Activated gamma-delta T cell (primary cell): ENCODE data around the gene BCHE.

Source experiments
- DNase-seq: peaks from one replicate; lab custom pipeline; 2025; lab: John Stamatoyannopoulos, UW
- total RNA-seq, 2 donors: gene quantifications; one replicate each; lab custom pipeline; 2026; lab: John Stamatoyannopoulos, UW

Gene BCHE
- total RNA-seq, result 0 to 0.15 reads per million in 2 donors

DNA sequence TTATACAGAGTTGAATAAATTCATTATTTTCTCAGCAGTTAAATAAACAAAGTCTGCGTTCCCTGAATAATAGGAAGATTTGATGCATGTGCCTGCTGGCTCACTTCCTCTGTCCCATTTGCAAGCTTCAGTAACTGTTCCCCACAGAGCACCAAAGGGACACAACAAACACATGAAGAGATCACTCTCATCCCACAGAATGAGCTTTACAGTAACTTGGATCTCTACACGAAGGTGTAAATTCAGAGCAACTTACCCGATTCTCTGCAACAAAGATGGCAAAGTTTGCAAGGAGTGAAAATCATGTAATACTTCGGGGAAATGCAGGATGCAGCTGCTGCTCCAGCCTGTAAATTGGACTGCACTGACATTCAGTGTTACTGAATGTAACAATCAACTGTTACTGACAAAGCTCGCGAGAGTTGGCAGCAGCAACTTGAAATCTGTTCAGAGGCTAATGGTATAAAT lies at the start of gene BCHE:
BCHE (minus strand) TSS at position 366 of the 468 bp plus-strand sequence. CDS start 6,390 bp downstream, outside the sequence.
- no peak for DNase-seq

DNA sequence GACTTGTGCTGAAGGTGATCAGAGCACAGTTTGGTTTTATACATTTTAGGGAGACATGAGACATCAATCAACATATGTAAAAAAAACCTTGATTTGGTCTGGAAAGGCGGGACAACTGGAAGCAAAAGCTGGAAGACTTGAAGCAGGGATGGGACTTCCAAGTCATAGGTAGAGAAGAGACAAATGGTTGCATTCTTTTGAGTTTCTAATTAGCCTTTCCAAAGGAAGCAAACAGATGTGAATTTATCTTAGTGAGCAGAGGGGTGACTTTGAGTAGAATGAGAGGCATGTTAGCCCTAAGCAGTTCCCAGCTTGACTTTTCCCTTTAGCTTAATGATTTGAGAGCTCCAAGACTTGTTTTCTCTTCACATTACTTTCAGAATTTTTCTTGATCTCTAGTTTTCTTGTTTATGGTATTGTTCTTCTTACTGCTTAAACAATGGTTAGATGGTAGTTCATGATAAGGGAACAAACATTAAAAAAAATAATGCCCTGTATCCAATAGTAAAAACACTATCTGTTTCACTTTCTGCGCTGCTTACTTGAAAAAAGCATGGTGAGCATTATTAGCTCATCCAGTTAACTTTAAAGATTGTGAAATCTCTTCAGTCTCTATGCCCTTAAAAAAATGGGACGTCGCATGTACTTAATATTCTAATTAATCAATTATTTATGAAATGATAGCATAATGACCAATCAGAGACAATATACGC lies 48.5 kb upstream of the BCHE start:
- DNase-seq, result no peak

DNA sequence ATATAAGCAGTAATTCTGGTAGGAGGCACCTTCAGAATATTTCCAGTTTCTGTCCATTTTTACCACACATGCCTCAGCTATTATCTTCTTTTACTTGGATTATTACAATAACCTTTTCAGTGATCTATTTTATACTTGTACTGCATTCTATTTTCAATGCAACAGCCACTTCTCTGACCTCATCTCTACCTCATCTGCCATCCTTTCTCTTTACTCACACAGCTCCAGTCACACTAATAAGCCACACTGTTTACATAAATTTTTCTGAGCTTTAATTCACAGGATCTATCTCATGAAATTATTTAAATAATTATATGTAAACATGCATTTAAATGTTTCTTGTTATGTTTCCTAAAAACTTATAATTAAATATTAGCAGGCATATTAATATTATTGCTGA lies 47.3 kb upstream of the BCHE start:
- no peak for DNase-seq

DNA sequence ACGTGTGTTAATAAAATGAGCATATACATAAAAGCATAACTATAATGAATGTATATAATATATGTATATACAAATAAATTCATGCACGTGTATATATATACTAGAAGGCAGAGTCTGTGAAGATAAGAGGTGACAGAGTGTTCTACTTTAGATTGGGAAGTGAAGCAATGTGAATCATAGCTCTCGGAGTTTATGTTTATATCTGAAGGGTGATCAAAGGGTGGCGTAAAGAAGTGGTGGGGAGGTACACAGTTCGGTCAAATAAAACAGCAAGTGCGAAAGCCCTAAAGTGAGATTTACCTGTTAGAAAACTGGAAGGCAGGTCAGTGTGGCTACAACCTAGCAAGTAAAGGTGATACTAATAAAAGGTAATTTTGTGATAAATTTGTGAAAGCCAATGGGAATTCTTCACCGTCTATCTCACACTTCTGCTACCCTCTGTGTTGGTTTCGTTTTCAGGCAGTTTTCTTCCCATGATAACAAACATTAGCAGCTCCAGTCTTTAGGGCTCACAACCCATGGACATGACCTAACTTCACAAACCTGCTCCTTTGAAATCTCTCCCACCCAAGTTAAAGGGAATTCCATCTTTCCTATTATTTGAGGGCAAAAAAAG lies 46.7 kb upstream of the BCHE start:
- DNase-seq, result no peak

DNA sequence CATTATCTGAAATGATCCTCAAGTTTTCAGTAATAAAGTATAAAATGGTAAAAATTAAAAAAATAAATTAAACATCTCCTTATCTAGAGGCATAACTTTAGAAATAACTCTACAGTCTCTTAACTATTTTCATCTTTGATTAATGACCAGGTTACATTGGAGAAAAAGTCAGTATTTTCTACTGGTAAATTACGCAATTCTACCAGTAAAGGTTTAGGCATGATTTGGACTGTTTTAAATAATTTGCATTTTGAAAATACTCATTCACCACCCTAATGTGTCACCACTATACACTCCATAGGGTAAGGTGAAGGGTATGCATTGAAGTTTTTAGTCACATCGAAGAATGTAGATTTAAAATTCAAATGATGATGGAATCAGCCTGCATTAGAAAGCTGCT lies 45.9 kb upstream of the BCHE start:
- DNase-seq, result no peak

DNA sequence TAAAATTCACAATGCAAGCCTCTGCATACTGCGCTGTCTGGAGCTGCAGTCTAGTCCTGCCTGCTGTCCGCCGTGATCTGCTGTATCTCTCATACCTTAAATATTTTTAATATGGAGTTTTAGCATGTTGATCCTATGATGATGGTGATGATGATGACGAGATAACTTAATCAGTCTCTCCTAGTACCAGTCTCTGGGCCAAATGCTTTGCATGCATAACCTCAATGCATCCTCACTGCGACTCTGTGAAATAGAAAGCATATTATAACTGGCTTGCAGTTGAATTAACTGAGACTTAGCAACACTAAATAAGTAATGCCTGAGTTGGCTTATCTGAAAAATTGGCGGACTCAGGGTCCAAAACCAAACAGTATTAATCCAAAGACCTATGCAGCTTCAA lies 38.4 kb upstream of the BCHE start:
- no peak for DNase-seq

DNA sequence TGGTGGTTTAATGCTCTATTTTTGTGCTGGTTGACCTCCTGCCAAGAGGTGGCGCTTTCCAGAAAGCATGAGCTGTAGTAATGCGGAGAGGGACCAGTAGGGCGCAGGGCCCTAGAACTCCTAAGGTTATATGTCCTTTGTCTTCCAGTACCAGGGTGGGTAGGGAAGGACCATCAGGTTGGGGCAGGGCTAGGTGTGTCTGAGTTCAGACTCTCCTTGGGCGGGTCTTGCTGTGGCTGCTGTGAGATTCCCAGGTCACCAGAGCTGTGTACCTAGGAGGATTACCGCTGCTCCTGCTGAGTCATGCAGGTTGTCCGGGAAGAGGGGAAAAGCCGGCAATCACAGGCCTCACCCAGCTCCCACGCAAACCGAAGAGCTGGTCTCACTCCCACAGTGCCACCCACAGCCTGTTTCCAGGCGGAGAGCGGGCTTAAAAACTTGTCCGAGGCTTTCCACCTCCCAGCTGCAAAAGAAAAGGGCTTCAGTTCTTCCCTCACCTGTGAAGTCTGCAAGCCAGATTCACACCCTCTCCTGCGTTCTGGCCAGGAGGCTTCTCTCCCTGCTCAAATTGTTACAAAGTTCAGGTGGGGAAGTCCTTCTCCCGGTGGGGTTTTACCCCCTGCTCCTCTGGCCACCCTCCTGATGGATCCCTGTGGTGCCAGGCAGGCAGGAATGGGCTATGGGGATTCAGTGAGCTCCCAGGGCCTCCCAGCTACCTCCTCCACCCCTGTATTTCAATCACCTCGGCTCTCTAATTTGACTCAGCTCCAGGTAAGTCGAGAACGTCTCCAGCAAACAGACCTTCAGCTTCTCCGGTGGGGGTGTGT lies 37.7 kb upstream of the BCHE start:
- no peak for DNase-seq

DNA sequence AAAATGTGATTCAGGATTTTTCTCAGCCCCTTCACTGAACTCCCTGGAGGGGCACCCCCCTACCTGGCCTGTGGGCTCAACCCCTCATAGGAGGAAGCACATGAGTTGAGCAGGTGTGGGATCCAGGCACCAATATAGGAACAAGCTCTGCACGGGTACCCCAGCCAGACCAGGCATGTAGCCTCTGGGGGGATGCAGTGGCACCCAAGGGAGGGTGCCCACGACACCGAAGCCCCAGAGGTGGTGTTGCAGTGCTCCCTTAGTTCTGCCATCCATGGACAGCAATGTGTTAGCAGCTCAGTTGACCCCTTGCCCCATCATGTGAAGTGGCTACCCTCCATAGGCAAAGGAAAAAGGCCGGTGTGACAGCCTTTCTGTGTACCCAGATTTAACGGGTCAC lies 30.9 kb upstream of the BCHE start:
- DNase-seq, result no peak

DNA sequence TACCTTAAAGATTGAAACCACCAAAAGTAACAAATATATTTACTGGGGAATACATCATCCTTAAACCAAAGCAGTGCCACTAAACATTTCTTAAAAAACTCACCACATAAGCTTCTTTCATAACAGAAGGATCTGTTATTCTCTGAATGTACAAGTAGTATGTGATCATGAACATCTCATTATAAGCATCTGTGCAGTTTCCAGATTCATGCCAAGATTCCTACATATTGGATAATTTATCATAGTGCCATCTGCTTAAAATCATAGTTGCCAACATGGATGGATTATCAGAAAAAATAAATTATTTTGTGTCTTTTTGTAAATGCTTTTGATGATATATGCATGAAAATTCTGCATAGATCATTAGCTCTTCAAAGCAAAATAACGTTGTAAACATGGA lies 21.8 kb upstream of the BCHE start:
- DNase-seq, result no peak

DNA sequence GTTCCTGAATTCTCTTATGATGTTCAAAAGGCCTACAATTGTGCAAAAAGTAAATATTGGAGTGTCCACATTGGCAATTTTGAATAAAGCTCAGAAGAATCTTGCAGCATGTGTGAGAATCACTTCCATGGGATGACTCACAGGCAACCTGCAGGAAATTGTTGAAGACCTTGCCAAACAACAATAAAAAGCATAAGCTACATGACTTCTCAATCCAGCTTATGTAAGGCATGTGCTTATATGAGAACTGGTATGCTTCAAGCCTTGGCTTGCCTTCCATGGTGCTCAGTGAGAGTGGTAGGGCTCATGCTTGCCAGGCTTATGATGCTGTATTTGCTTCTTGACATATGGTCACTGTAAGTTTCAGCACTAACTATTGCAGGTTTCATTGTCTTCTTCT lies 18.4 kb upstream of the BCHE start:
- DNase-seq, result no peak

DNA sequence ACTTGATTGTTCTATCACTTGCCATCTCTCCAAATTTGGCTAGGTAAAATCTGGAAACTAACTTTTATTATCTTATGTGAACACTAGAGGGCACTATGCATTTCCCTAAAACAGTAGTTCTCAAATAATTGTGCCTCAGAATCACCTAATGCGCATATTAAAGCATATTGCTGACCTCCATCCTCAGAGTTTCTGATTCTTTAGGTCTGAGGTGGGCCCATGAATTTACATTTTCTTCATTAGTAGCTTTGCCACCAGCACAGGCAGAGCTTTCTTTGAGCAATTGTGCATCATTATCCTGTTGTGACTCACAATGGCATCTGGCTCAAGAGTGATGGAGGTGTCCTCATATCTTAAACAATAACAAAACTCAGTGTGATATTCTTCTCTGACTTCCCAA lies 17.5 kb upstream of the BCHE start:
- DNase-seq, result no peak

DNA sequence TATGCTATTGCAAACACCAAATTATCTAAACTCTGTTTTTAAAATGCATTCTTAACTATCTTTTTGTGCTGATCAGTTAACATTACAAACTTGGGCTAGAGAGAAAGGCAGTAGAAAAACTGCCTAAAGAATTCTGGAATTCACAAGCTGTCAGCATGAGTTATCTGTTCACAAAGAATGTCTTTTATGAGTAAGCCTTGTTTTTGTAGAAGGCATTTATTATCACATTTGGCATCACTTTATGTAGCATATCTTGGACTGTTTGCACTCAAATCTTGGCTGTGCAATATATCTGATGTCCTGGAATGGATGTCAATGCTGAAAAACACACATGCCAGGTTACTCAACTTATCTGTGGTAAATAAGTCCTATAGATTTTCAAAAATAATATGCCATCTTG lies 15.5 kb upstream of the BCHE start:
- no peak for DNase-seq

DNA sequence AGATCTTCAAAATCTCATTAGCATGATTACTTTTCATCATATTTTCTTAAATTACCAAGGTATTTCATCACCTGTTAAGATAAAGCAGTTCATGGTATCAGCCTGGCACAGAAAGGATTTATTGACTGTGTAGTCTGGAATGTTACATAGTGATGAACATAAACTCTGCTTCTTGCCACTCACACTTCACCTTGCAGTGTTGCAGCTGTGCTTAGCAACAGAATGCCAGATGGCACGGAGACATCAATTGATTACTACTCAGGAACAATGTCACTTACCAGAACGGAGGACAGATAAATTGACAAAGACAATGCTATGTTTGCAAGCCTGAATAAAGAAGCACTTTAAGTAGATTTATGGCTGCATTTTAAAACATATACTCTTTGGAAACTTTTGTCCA lies 15.0 kb upstream of the BCHE start:
- DNase-seq, result no peak

DNA sequence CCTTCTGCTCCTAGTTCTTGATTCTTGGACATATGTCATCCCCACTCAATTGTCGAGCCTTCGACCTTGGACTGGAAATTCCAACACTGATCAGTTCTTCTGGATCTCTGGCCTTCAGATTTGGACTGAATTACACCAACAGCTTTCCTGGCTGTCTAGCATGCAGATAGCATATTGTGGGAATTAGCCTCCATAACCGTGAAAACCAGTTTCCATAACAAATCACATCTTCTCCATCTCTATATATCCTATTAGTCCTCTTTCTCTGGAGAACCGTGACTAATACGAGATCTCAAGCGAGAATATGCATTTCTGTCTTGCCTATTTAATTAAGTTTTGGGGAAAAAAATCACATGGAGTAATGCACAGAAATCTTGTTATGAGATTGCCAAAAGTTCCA lies 8.8 kb upstream of the BCHE start:
- DNase-seq, result no peak

DNA sequence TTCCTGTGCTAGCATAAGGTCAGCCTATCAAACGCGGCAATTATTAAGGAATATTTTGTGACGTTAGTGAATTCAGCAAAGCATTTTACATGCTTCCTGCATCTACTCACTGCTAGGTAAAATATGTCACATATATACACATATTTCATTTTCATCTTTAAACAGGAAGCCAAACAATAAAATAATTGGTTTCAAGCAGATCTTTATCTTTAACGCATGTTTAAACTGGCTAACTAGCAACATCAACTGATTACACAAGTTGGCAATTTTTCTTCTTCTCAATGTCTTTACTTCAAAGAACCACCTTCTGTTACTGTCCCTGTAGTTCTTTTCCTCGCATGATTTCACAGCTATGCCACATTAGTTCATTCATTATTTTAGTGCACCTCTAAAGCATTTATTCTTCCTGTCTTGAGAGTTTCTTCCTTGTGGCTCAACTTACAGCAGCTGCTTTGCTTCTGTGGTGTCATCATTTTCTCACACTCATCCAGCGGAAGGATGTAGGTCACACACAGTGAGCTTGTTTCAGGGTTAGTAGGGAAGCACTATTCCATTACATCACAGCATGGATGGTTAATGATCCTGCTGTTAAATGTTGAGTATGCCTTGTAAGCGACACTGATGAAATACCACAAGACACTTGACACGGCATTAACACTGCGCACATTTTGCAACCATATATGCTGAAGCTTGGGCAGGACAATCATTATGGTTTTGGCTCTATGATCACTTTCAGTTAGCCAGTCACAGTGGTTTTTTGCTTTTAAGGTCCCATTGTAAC lies 2.3 kb upstream of the BCHE start:
- no peak for DNase-seq

DNA sequence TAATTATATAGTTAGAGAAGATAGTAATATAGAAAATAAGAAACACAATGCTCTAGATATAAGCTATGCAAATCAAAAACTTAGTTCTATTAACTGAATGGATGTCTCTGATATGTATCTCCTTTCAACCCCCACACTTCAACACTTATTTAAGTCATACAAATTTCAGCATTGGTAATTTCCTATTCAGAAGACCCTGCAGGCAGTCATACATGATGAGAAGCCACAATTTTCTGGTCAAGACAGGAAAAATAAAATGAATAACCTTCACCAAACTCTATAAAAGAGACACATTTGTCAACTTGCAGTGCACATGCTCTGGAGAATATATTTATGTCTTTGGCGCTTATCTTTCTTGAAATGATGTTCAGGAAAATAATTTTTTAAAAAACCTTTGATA lies 578 bp upstream of the BCHE start:
- no peak for DNase-seq

DNA sequence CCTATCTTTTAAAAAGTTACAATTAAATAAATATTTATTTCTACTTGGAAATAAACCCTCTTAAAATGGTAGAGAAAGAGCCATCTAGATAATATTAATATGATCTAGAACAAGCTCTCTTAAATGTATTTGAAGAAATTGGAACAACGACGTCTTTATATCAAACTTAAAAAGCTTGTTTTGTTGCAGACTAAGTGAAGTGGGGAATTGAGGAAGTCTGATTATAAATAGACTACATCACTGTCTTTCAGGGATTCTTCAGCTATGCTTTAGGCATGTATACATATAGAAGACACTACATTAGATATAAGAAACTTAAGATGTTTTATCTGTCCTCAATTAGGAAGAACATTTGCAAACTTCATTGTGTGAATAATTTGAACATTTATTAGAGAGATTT lies 1.8 kb downstream of the BCHE start:
- DNase-seq, result no peak

DNA sequence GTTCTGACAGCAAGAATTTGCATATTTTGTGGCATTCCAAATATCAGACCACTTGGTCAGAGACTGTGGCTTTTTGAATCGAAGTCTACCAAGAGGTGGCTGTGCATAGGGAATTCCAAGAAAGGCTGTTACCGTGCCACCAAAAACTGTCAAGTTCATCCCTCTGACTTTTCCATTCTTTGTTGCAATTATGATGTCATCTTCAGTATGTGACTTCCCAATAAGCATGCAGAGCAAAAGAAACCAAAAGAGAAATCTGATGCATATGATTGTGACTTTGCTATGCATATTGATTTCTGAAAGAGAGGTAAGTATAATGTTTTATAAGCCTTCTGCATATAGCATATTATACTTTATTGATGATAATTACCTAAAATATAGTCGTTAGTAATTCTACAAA lies 6.5 kb downstream of the BCHE start:
- no peak for DNase-seq

DNA sequence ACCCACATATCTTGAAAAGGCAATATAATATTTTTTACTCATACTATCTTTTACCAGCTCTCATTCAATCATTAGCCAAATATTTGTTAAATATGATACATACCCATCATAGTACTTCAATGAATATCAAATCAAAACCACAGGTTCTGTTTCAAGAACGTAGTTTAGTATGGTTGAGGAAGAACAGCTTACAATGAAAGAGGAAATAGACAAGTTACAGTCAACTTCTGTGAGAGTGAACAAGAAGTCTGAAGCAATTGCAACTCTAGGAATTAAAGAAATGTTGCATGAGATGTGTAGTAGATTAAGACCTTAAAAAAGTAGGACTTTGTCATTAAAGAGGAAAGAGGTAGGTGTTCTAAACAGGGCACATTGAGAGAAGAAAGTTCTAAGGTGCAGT lies 9.3 kb downstream of the BCHE start:
- DNase-seq, result no peak

DNA sequence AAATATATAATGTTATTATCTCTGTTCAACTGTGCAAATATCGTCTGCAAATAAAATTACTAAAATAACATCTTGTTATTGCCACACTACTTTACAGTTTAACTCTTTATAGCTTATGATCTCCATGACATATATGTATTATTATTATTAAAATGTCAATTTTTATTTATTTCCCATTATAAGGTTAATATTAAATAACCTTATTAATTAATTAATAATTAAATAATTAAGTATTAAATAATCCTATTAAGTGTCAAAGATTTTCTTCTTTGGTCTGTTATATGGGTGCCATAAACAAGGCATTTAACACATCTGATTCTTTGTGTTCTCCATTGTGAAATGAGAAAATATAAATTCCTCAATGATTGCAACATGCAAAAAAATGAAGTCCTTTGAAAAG lies 10.0 kb downstream of the BCHE start:
- DNase-seq, result no peak

DNA sequence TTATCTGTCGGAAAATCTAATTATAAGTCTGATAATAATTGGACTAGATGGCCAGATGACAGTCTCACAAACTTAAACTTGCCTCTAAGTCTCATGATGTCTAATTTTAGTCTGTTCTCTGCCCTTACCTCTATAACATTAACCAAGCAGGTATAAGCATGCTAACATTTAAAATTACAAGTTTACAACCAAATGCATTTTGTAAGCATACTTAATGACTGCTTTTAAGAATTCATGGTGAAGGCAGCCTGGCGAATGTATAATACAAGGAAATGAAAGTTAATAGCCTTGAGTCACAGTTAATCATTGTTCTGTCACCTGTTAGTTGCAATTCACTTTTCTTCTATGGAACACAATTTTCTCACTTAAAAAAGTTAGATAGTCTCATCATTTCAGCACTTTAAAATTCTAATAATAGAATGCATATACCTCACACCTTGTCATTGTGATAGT lies 16.5 kb downstream of the BCHE start:
- DNase-seq, result no peak

DNA sequence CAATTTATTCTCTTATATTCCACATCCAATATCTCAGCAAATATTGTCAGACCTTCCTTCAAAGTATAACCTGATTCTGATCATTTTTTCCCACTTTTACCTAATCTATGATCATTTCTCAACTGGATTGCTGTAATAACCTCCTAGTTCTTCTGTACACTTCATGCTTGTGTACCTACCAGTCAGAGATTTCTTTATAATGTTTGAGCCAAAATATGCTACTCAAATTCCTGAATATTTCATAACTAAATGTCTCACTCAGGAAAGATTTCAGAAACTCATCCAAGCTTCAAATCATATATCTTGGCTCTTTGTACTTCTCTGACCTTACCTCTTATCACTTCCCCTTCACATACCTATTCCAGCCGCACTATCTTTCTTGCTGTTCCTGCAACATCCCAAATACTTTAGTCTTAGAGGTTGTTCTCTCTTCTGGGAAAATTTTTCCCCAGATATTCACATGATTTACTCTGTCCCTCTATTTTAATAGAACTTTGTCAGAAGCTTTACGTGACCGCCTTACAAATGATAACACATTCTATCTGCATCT lies 20.0 kb downstream of the BCHE start:
- DNase-seq, result no peak
